Mesenchymal stem cell (in vitro differentiated cells and primary cell): ENCODE data around the gene CLEC3A.

ENCODE experiments used
- DNase-seq: peaks from one replicate; pipeline ENCODE4 v3.0.0-alpha.2; 2013
- H2AFZ ChIP-seq: one replicate; pipeline ENCODE4 v1.6.1; 2013; ENCODE audit warnings: low read depth, mild to moderate bottlenecking, control low read depth, inconsistent platforms, low read length, moderate library complexity
- H2AK5ac ChIP-seq: 2 replicates; pipeline ENCODE4 v1.6.1; 2013; ENCODE audit warnings: low read length, moderate library complexity, mild to moderate bottlenecking, inconsistent platforms; ENCODE audit not compliant: severe bottlenecking
- H2BK120ac ChIP-seq: one replicate; pipeline ENCODE4 v1.6.1; 2013; ENCODE audit warnings: low read depth, mild to moderate bottlenecking, inconsistent platforms, low read length, moderate library complexity
- H2BK12ac ChIP-seq, 2 experiments: one replicate each; pipeline ENCODE4 v1.6.1; 2013; ENCODE audit warnings: inconsistent platforms in 2 of 2, low read length in 2 of 2, mild to moderate bottlenecking in 2 of 2, moderate library complexity in 2 of 2, control low read depth in 1 of 2
- H2BK15ac ChIP-seq: one replicate; pipeline ENCODE4 v1.6.1; 2013; ENCODE audit warnings: mild to moderate bottlenecking, low read depth, inconsistent platforms; ENCODE audit not compliant: poor library complexity, severe bottlenecking
- H2BK5ac ChIP-seq: 2 replicates; pipeline ENCODE4 v1.6.1; 2013; ENCODE audit warnings: low read depth, mild to moderate bottlenecking, low read length, control low read depth, inconsistent platforms; ENCODE audit not compliant: poor library complexity, severe bottlenecking
- H3K14ac ChIP-seq, 2 experiments: one replicate each; pipeline ENCODE4 v1.6.1; 2013; ENCODE audit warnings: inconsistent platforms in 2 of 2, low read length in 2 of 2, control low read depth in 1 of 2, mild to moderate bottlenecking in 1 of 2, moderate library complexity in 1 of 2
- H3K18ac ChIP-seq, 2 experiments: one replicate each; pipeline ENCODE4 v1.6.1; 2013; ENCODE audit warnings: inconsistent platforms in 2 of 2, low read length in 2 of 2, control low read depth in 1 of 2, low read depth in 1 of 2, mild to moderate bottlenecking in 1 of 2
- H3K23ac ChIP-seq, 2 experiments: one replicate each; pipeline ENCODE4 v1.6.1; 2013; ENCODE audit warnings: inconsistent platforms in 2 of 2, low read length in 2 of 2, mild to moderate bottlenecking in 2 of 2, moderate library complexity in 2 of 2, control low read depth in 1 of 2
- H3K27ac ChIP-seq: 2 replicates; pipeline ENCODE4 v1.5.1; 2013; ENCODE audit warnings: mild to moderate bottlenecking, moderate library complexity, low read length, control low read depth, inconsistent platforms; ENCODE audit not compliant: poor library complexity, severe bottlenecking
- H3K27me3 ChIP-seq, 2 experiments: 2 replicates each; pipeline versions ENCODE4 v1.6.1 to v1.7.0; 2013; ENCODE audit warnings: low read length in 2 of 2, mild to moderate bottlenecking in 2 of 2, moderate library complexity in 2 of 2, control low read depth in 1 of 2, inconsistent platforms in 1 of 2; ENCODE audit not compliant: control insufficient read depth in 1 of 2, insufficient read depth in 1 of 2
- H3K36me3 ChIP-seq, 2 experiments: 2 replicates each; pipeline versions ENCODE4 v1.6.1 to v1.7.0; 2013; ENCODE audit warnings: low read length in 2 of 2, control low read depth in 1 of 2, inconsistent platforms in 1 of 2, low read depth in 1 of 2, mild to moderate bottlenecking in 1 of 2; ENCODE audit not compliant: insufficient read depth in 2 of 2, control insufficient read depth in 1 of 2
- H3K4ac ChIP-seq, 2 experiments: one replicate each; pipeline ENCODE4 v1.6.1; 2013; ENCODE audit warnings: inconsistent platforms in 2 of 2, low read length in 2 of 2, mild to moderate bottlenecking in 2 of 2, moderate library complexity in 2 of 2, control low read depth in 1 of 2, low read depth in 1 of 2
- H3K4me1 ChIP-seq: 2 replicates; pipeline ENCODE4 v1.6.1; 2013; ENCODE audit warnings: low read depth, low read length, control low read depth; ENCODE audit not compliant: control insufficient read depth, insufficient read depth
- H3K4me2 ChIP-seq: 2 replicates; pipeline ENCODE4 v1.6.1; 2013; ENCODE audit warnings: low read length, mild to moderate bottlenecking, inconsistent platforms; ENCODE audit not compliant: poor library complexity, severe bottlenecking
- H3K4me3 ChIP-seq, 2 experiments: 2 replicates each; pipeline versions ENCODE4 v1.5.1 to v1.7.0; 2013; ENCODE audit warnings: low read length in 2 of 2, mild to moderate bottlenecking in 2 of 2, control low read depth in 1 of 2, low read depth in 1 of 2; ENCODE audit not compliant: insufficient read depth in 1 of 2
- H3K79me1 ChIP-seq: replicated peaks from 2 replicates; pipeline ENCODE4 v1.6.1; 2013; ENCODE audit warnings: mild to moderate bottlenecking, control low read depth, low read length, inconsistent platforms; ENCODE audit not compliant: poor library complexity, severe bottlenecking
- H3K9ac ChIP-seq: 2 replicates; pipeline ENCODE4 v1.7.0; 2013; ENCODE audit warnings: mild to moderate bottlenecking, low read length, moderate library complexity
- H3K9me3 ChIP-seq: 2 replicates; pipeline ENCODE4 v1.7.0; 2013; ENCODE audit warnings: mild to moderate bottlenecking, low read length; ENCODE audit not compliant: control insufficient read depth
- H4K8ac ChIP-seq: one replicate; pipeline ENCODE4 v1.6.1; 2013; ENCODE audit warnings: inconsistent platforms, mild to moderate bottlenecking, low read length, moderate library complexity
- H4K91ac ChIP-seq: one replicate; pipeline ENCODE4 v1.6.1; 2013; ENCODE audit warnings: mild to moderate bottlenecking, low read length, inconsistent platforms
- WGBS: methylation state at CpG from one replicate; pipeline ENCODE4 v1.1.7; 2013; ENCODE audit warnings: mixed read lengths; 5-methylcytosine and 5-hydroxymethylcytosine counted together

The CLEC3A gene

GRCh38 chr16:77985111-77985510 is 37.2 kb upstream of the CLEC3A start:
- Histone ChIP-seq H3K14ac (no peak overlapping the region), H3K27ac (no peak overlapping the region), H3K4me3 (no peak overlapping the region), H2BK120ac (no peak overlapping the region), H3K23ac (no peak overlapping the region), H3K36me3 (no peaks in the 10 kb centered on the region), H3K79me1 (no peaks in the 10 kb centered on the region), H2BK5ac (no peak overlapping the region), H3K4me1 (no peaks in the 10 kb centered on the region), H3K27me3 (no peaks in the 10 kb centered on the region), H2BK15ac (no peak overlapping the region), H3K9me3 (no peaks in the 10 kb centered on the region), H4K91ac (no peak overlapping the region), H2AK5ac (no peak overlapping the region), H2BK12ac (no peak overlapping the region), H3K9ac (no peak overlapping the region), H3K18ac (no peak overlapping the region), H2AFZ (no peak overlapping the region), H3K4me2 (no peak overlapping the region), H3K4ac (no peak overlapping the region), H4K8ac (no peak overlapping the region)
- no CpG with 5 or more reads among the region's 3 CpGs for WGBS
- no peak for DNase-seq

- Histone ChIP-seq H3K14ac (no peak overlapping the region), H3K4me2 (no peak overlapping the region), H3K9ac (no peak overlapping the region), H2BK15ac (no peak overlapping the region), H2BK120ac (no peak overlapping the region), H2AK5ac (no peak overlapping the region), H3K4ac (no peak overlapping the region), H3K4me3 (no peak overlapping the region), H3K18ac (no peak overlapping the region), H3K36me3 (no peaks in the 10 kb centered on the region), H3K27ac (no peak overlapping the region), H4K8ac (no peak overlapping the region), H3K9me3 (no peaks in the 10 kb centered on the region), H4K91ac (no peak overlapping the region), H2BK12ac (no peak overlapping the region), H3K4me1 (no peaks in the 10 kb centered on the region), H2BK5ac (no peak overlapping the region), H2AFZ (no peak overlapping the region), H3K23ac (no peak overlapping the region), H3K27me3 (no peaks in the 10 kb centered on the region), H3K79me1 (no peaks in the 10 kb centered on the region)
- no peak for DNase-seq
- WGBS, result 94% methylated on average over 7 of the region's 7 CpGs
Observed at GRCh38 chr16:77986011-77986740, 36.2 kb upstream of the CLEC3A start.

- Histone ChIP-seq H3K4me1 (no peaks in the 10 kb centered on the region), H3K18ac (no peak overlapping the region), H3K4me3 (no peak overlapping the region), H2BK15ac (no peak overlapping the region), H2AFZ (no peak overlapping the region), H3K36me3 (no peaks in the 10 kb centered on the region), H3K4me2 (no peak overlapping the region), H3K14ac (no peak overlapping the region), H3K9me3 (no peaks in the 10 kb centered on the region), H2BK12ac (no peak overlapping the region), H3K27me3 (no peaks in the 10 kb centered on the region), H2AK5ac (no peak overlapping the region), H3K23ac (no peak overlapping the region), H3K9ac (peak overlapping the region; percentile 24), H4K91ac (no peak overlapping the region), H4K8ac (no peak overlapping the region), H2BK5ac (no peak overlapping the region), H3K4ac (no peak overlapping the region), H3K79me1 (no peaks in the 10 kb centered on the region), H3K27ac (no peak overlapping the region), H2BK120ac (no peak overlapping the region)
- DNase-seq, result no peak
- WGBS, result no CpG with 5 or more reads among the region's 2 CpGs
Observed at GRCh38 chr16:77987810-77988209, 34.5 kb upstream of the CLEC3A start.

- no peak overlapping the region for H3K23ac ChIP-seq
- H3K9ac ChIP-seq, result no peak overlapping the region
- H3K9me3 ChIP-seq, result no peaks in the 10 kb centered on the region
- H3K4me1 ChIP-seq, result no peaks in the 10 kb centered on the region
- H4K91ac ChIP-seq, result no peak overlapping the region
- H2AK5ac ChIP-seq, result no peak overlapping the region
- H3K79me1 ChIP-seq, result no peaks in the 10 kb centered on the region
- no peak overlapping the region for H3K18ac ChIP-seq
- H3K4me3 ChIP-seq, result no peak overlapping the region
- H2BK120ac ChIP-seq, result no peak overlapping the region
- H3K36me3 ChIP-seq, result no peaks in the 10 kb centered on the region
- no peak overlapping the region for H3K4ac ChIP-seq
- H3K27ac ChIP-seq, result no peak overlapping the region
- no peak overlapping the region for H4K8ac ChIP-seq
- H2BK12ac ChIP-seq, result no peak overlapping the region
- H3K4me2 ChIP-seq, result no peak overlapping the region
- H3K27me3 ChIP-seq, result no peaks in the 10 kb centered on the region
- no peak overlapping the region for H2BK5ac ChIP-seq
- H2BK15ac ChIP-seq, result no peak overlapping the region
- H2AFZ ChIP-seq, result no peak overlapping the region
- WGBS, result 95% methylated on average over 4 of the region's 4 CpGs
- no peak overlapping the region for H3K14ac ChIP-seq
- no peak for DNase-seq
Observed at GRCh38 chr16:77989846-77990245, 32.5 kb upstream of the CLEC3A start.
